CD1c-positive myeloid dendritic cell (primary cell): ENCODE data around the gene TCAP.

Experiments used
- DNase-seq: peaks from one replicate; pipeline ENCODE4 v3.0.0-alpha.2; 2016; ENCODE audit errors: extremely low spot score

The TCAP gene

DNA sequence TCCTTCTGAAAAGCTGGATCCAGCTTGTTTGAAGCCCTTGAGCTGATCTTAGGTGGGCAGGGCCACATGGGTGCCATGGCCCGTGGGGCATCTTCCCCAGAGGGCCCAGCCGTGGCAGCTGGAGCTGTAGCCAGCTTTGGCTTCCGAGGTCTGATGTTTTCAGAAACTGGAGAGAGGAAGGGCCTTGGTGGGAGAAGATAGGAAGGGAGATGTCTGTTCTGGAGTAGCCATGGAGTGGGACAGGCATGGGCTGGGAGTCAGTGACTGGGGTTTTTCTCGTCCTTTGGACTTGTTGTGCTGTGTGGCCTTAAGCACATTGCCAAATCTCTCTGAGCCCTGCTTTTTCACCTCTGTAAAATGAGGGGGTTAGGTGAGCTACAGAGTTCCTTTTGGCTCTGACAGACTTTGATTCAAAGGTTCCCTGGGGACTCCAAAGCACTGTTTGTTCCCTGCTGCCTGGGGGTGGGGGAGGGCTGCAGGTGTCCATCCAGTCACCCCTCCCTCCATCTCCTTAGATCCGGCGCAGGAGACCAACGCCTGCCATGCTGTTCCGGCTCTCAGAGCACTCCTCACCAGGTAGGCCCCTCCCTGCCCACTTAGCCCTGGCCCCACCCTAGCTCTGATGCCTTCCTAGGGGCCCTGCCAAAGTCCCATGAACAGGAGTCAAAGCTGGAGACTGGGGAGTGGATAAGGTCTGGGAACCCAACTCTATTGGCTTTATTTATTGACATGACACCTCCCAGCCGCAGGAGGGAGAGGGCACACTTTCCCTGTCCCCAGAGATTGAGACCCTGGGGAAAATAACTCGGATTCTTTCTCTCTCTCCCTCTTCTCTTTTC, 36.3 kb upstream of the TCAP start:
- no peak for DNase-seq

DNA sequence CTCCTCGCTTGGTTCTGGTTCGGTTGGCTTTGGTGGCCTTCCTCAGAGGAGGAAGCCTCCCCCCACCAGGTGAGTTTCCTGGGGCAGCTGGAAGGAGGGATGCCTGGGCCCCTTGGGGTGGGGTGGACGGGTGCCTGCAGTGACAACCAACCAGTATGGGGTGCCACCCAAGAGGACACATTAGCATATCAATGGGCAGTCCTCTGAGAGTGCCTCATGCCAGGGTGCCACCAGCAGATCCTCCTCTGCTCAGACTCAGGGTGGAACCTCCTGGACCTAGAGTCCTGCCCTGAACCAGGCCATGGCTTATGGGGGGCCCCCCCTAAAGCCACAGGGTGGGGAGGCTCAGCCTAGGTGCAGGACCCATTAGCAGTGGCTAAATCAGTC, 35.7 kb upstream of the TCAP start:
- DNase-seq: no peak

DNA sequence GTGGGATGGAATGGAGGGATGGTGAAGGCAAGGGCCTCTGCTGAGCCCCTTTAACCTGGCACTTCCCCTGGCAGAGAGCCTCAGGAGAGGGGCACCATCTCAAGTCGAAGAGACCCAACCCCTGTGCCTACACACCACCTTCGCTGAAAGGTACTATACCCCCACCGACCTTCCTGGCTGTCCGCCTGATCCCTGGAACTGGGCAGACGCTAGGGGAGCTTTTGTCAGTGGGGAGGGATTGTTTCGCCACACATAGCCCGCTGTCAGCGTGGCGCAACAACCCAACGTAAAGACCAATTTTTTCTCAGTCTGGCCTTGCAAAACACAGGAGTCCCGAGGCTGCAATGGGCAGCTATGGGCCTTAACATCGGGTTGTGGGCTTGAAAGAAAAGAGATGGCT, 35.3 kb upstream of the TCAP start:
- peak; percentile 47 for DNase-seq

DNA sequence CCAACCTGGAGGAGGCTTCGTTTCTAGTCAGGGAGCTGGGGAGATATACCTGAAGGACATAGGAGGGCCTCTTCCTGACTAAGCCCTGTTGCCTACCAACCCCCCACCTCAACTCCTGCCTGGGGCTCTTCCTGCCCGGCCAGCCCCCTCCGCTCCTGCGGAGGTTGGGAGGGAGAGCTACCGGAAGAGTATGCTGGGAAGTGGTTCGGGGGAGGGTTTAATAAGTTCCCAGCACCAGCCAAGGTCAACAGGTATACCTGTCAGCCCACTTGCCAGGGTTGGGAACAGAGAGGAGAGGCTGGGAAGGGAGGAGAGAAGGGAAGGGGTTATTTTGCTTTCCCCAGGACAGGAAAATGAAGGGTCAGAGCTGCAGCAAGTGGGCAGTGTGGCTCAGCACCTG, 33.7 kb upstream of the TCAP start:
- no peak for DNase-seq

DNA sequence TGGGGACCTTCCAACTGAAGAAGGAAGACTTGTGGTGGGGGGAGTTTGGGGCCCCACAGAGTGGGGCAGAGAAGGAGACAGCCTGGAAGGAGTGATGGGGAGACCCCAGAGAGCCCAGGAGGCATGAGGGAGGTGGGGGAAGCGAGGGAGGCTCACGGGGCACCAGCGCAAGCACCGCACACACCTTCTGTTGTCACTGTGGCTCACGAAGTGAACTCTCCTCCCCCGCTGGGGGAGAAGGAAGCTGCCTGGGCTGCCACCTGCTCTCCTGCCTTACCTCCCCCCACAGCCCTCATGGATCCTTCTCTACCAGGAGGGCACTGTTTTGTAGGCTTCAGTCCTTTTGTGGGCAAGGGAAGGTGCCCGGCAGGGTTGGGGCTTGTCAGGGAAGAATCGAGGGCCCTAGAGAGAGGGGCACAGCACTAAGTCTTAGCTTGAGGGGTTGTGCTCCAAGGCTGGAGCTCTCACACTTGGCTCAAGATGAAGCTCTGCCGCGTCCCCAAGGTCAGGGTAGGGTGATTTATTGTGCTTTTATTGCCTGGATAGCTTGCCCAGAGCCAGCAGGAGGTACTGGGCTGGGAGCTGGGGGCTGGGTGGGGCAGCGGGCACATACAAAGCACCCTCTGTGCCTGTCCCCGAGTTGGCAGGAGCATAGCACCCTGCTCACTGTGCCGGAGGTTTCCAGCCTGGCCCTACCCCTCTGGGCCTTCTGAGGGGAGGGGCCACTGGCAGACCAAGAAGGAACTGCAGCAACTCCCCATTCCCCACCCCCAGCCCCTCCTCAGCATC, 32.8 kb upstream of the TCAP start:
- no peak for DNase-seq

DNA sequence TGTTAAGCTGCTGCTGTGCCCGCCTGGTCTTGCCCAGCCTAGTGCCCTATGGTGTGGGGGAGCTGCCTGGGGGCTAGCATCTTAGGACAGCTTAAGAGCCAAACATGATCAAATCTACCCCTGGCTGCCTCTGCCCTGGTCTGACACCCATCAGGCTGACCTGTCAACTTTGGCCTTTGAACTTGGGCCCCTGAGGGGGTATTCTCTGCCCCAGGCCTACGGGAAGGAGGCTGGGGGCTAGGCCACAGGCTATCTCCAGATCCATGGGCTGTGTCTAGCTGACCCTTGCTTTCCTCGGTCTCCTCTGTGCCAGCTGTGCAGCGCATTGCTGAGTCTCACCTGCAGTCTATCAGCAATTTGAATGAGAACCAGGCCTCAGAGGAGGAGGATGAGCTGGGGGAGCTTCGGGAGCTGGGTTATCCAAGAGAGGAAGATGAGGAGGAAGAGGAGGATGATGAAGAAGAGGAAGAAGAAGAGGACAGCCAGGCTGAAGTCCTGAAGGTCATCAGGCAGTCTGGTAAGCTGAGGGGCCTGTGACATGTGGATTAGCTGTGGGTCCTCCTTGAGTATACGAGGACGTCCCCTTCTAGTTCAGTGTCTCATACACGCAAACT, 31.5 kb upstream of the TCAP start:
- no peak for DNase-seq

DNA sequence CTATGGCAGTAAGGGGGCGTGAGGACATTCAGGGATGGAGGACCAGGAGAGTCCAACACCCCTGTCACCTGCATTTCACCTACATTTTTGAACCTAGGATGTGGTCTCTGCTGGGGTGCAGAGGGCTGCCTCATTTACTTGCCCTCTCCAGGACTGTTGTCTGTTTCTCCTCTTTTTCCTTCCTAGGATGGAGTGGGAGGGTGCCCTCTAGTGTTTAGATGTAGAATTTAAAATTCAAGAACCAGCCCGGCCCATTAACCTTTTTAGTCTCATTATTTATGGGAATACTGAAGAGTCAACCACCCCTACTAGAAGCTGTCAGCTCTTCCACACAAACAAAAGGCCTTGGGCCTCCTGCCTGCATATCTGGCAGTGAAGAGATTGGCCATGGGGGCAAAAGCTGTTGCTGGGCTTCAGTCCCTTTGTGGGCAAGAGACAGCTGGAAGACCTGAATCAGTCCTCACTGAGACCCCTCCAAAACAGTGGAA, 30.7 kb upstream of the TCAP start:
- DNase-seq: peak; percentile 63

DNA sequence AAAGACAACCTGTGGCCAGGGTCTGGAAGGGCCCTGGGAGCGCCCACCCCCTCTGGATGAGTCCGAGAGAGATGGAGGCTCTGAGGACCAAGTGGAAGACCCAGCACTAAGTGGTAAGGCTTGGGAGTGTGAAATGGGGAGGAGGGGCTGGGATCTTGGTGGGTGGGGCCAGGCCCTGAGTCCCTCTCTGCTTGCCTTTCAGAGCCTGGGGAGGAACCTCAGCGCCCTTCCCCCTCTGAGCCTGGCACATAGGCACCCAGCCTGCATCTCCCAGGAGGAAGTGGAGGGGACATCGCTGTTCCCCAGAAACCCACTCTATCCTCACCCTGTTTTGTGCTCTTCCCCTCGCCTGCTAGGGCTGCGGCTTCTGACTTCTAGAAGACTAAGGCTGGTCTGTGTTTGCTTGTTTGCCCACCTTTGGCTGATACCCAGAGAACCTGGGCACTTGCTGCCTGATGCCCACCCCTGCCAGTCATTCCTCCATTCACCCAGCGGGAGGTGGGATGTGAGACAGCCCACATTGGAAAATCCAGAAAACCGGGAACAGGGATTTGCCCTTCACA, 29.5 kb upstream of the TCAP start:
- DNase-seq: peak; percentile 21

DNA sequence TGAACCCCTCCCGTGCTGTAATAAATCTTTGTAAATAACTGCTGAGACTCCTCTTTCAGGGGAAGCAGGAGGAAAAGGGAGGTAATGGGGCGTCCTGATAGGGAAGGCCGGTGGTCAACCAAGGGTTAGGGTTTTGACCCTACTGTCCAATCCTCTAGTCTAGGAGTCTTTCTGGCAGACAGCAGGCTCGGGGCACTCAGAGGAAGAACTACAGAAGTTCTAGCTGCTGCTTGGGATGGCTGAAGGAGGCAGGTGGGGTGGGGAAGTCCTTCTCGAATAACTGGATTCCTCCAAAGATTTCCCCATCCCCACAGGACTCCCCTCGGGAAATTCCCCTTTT, 28.6 kb upstream of the TCAP start:
- no peak for DNase-seq

DNA sequence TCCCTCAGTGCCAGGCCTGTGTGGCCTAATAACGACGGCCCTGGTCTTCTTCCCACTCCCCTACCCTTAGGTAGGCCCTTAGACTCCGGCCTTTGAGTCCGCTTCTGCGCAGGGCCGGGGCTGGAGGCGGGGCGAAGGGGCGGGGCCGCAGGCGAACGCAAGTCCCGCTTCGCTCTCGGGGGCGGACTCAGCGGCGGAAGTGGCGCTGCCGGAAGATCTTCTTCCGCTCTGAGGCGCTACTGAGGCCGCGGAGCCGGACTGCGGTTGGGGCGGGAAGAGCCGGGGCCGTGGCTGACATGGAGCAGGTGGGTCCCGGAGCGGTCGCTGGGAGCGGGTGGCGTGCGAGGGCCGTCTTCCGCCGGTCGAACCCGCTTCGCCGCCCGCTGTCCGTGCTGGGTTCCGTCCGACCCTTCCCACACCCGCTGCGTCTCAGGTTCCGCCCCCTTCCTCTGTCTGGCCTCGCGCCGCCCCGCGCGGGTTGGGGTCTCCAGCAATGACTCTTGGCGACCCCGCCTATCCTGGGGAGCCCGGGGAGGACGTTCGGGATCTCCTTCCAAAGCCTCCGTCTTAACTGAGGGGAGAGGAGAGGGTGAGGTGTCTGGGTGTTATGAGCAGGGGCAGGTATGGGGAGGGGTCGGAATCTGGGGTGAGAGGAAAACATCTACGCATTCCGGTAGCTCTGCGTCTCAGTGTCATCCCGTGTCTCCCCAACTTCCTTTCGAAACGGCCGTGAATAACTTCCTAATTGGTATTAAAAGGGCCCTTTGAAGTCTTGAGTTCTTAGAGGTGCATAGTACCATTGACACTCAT, 28.0 kb upstream of the TCAP start, which contains the start of gene STARD3:
TSS of gene STARD3 (plus strand) at position 218 of the 810 bp plus-strand sequence. CDS start 16,388 bp downstream, outside the sequence.
- DNase-seq: peak; percentile 94

DNA sequence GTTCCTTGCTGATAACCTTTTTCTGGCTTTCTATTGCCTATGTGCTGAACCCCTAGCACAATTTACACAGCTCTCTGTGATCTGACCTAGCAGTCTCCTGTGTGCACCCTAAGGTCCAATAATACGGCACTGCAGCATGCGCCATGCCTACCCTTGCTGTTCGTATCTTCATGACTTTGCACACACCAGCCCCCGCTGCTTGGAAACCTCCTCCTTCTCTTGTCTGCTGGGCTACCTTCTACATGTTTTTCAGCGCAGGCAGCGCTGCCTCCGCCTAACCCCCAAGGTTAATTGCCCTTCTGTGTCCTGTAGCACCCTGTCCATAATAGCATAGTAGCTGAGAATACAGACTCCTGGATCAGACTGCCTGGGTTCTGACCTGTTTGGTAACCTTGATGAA, 26.8 kb upstream of the TCAP start:
- no peak for DNase-seq

DNA sequence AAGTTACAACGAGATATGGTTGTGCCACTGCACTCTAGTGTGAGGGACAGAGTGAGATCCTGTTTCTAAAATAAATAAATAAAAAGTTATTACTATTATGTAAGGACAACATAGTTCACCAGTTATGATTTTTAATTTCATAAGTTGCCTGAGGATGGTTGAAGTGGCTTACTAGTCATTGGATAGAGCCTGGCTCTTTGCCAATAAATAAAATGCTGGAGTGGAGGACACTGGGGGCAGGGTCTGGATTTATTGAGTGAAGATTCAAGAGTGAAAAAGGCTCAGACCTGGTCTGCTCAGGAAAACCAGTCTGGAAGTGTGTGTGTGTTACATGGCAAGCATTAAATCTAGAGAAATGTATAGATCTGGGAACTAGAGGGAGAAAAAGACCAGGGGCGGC, 26.1 kb upstream of the TCAP start:
- DNase-seq: no peak

DNA sequence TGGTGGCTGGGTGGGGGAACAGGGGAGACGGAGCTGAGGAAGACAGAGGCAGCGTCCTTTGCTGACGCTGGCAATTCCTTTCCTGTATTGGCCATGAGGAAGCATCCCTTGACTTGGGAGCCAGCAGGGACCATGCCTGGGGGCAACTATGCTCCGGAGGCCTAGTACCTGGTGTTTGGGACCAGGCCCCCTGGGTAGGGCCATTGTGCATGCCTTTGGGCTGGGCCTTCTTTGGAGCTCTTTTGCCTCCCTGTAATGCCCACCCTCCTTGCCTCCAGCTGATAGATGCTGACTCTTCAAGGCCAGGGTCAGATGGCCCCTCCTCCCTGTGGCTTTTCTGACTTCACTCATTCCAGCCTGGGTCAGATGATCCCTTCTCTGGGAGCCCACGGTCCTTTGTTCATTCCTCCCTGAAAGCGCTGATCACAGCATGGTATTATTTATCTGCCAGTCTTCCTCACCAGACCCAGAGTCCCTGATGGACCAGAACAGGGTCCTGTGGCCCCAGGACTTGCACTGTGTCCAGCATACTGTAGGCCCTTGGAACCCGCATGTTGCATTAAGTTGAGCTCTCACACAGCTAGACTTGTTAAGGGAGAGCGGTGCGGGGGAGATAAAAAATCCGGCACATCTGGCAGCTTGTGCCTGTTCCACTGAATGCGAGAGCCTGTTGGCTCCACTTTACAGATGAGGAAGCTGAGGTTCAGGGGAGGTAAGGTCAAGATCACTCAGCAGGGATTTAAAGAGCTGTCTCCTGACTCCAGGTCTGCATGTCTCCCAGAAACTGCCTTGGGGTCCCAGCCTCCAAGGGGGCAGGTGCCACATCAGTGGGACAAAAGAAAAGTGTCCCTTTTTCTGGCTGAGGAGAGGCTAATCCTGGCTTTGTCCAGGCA, 25.3 kb upstream of the TCAP start:
- no peak for DNase-seq

DNA sequence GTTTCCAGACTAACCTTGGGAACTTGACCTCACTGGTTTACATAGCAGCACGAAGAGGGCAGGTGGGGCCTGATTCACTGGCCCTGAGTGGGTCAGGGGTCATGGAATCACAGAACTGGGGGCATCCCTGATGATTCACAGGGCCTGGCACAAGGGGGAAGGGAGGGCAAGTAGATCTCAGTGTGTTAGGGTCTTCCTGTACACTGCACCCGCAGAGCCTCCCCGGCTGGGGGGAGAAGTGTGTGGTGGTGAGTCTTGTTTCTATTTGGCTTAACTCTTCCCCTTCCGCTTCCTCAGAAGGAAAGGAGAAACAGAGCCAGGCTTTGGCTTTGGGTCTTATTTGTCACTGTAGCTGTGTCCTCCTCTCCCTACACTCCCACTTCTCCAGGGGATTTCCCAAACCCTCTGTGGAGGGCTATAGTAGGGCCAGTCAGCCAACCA, 24.5 kb upstream of the TCAP start:
- peak; percentile 71 for DNase-seq

DNA sequence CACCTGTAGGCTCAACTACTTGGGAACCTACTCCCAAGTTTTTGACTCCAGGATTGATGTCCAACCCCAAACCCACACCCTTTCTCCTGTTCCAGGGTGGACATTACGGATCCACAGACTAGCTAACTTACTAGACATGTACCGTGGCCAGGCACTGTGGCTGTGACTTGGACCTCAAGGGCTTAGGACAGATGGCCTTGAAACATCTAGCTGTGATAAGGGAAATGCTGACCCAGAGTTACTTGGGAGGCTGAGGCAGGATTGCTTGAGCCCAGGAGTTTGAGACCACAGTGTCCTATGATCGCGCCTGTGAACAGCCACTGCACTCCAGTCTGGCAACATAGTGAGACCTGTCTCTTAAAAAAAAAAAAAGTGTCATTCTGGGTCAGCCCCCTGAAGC, 24.1 kb upstream of the TCAP start:
- no peak for DNase-seq

DNA sequence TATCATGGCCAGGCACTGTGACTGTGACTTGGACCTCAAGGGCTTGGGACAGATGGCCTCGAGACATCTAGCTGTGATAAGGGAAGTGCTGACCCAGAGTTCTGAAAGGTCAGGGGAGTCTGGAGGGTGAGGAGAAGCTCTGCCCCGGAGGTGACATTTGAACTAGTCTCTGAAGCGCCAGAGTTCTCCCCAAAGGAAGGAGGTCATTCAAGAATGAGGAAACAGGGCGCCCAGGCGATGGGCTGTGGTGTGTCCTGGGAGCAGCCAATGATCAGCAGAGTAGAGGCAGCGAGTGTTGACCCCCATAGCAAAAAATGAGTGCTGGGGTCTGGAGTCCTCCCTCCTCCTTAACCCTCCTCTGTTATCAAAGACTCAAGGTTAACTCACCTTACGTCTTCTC, 23.3 kb upstream of the TCAP start:
- DNase-seq: peak; percentile 74

DNA sequence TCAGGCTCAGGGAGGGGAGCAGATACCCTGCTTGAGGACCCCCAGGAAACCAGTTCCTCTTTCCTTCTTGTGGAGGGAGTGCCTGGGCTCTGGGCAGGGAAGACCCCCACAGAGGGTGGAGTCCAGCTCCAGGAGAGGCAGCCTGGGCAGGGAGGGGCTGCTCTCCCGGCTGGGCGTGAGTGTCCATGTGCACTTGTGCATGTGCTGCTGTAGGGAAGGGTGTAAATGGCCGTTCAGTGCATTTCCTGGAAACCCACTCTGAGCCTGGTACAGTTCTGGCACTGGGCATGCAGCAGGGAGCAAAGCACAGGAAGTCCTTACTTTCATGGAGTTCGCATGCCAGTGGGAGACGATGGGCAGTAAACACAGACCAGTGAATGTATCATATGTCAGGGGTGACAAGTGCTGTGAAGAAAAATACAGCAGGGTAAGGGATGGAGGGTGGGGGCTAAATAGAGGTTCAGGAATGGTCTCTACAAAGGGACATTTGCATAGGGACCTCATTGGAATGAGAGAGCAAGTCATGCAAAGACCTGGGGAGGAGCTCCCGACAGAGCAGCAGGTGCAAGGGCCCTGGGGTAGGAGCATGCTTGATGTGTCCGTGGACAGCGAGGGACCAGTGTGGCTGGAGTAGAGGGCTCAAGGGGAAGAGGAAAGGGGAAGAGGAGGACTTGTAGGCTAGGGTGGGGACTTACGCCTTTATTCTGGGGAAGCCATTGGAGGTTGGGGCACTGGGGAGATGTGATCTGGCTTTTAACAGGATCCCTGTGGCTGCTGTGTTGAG, 22.7 kb upstream of the TCAP start:
- peak; percentile 33 for DNase-seq

DNA sequence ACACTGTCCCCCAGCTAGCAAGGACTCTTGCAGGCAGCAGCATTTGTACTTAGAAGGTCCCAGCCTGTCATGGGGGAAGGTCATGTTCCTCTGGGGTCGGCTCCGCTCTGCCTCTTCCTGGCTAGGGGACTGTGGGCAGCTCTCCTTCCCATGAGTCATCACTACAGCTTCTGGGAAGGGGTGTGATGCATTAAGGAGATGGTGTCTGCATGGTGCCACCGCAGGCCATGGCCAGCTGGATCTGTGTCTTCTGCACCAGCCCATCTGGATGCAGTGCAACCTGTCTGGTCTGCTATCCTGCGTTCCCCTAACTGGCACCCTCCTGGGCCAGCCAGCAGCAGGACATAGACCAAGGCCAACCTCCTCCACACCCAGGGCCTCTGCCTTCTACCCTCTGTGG, 21.9 kb upstream of the TCAP start:
- DNase-seq: peak; percentile 42

DNA sequence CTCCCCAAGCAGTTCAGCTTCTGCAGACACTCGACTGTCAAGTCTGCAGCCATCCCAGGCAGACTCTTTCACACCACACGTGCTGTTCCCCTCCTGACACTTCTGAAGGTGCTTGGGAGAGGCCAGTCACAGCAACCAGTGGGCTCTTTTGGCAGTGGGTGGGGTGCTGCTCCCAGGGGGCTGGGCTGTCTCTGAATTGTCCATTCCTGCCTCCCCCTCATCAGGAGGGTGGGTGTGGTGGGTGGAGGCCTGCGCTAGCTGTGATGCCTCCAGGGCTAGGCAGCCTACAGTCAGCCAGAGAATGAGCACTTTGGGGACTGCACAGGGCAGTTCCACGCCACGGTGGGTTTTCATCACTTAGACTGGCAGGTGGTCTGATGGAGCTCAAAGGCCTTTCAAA, 17.9 kb upstream of the TCAP start:
- no peak for DNase-seq
